CD4-positive, CD25-positive, alpha-beta regulatory T cell (primary cell): ENCODE results near the gene CCER1. TPM values are rescaled to one million over a fixed set of nuclear protein-coding genes. Genes with fewer than 3 reads are reported as not detected.

Experiments
- ATAC-seq, 2 donors: fragments of 150-1000 bp; cut with Tn5 transposase; one replicate each; pipeline ENCODE4 v1.10.0; 2021; ENCODE audit warnings: low read depth in 2 of 2, moderate number of reproducible peaks in 2 of 2, moderate library complexity in 1 of 2
- DNase-seq, 3 donors: peaks; one replicate each; pipeline versions ENCODE4 v3.0.0 to v3.0.0-alpha.2; 2012 to 2022; ENCODE audit warnings: mixed read lengths in 1 of 3
- H3K27ac ChIP-seq: one replicate; pipeline ENCODE4 v1.7.0; 2013; ENCODE audit warnings: mild to moderate bottlenecking, low read length; ENCODE audit not compliant: insufficient read depth, poor library complexity, severe bottlenecking
- H3K27me3 ChIP-seq: one replicate; pipeline ENCODE4 v1.7.0; 2013; ENCODE audit warnings: low read length; ENCODE audit not compliant: control insufficient read depth, insufficient read depth
- H3K36me3 ChIP-seq: one replicate; pipeline ENCODE4 v1.7.0; 2013; ENCODE audit warnings: mild to moderate bottlenecking, low read length, moderate library complexity; ENCODE audit not compliant: control insufficient read depth, insufficient read depth
- H3K4me1 ChIP-seq: 2 replicates; pipeline ENCODE4 v1.7.0; 2013; ENCODE audit warnings: mild to moderate bottlenecking, low read length; ENCODE audit not compliant: insufficient read depth, control insufficient read depth, poor library complexity, severe bottlenecking
- H3K4me3 ChIP-seq: one replicate; pipeline ENCODE4 v1.7.0; 2013; ENCODE audit warnings: low read depth, mild to moderate bottlenecking, low read length, moderate library complexity
- H3K9me3 ChIP-seq, 2 experiments: 1 replicate in 1 of 2; 2 replicates in 1 of 2; pipeline ENCODE4 v1.7.0; 2013; ENCODE audit warnings: low read length in 2 of 2, mild to moderate bottlenecking in 1 of 2, moderate library complexity in 1 of 2; ENCODE audit not compliant: control insufficient read depth in 2 of 2
- H3K27ac Mint-ChIP-seq, 3 donors: one replicate each; pipeline ENCODE4 v1.8.0; 2020 to 2022; ENCODE audit warnings: mild to moderate bottlenecking in 3 of 3, mixed read lengths in 3 of 3, moderate library complexity in 2 of 3
- H3K27me3 Mint-ChIP-seq: one replicate; pipeline ENCODE4 v1.8.0; 2022; ENCODE audit warnings: mild to moderate bottlenecking, mixed read lengths
- H3K36me3 Mint-ChIP-seq: one replicate; pipeline ENCODE4 v1.8.0; 2020; ENCODE audit warnings: mixed read lengths
- H3K4me1 Mint-ChIP-seq, 4 donors: one replicate each; pipeline ENCODE4 v1.8.0; 2020 to 2022; ENCODE audit warnings: mixed read lengths in 4 of 4, mild to moderate bottlenecking in 1 of 4
- H3K4me3 Mint-ChIP-seq, 4 donors: one replicate each; pipeline ENCODE4 v1.8.0; 2020 to 2022; ENCODE audit warnings: mild to moderate bottlenecking in 4 of 4, mixed read lengths in 4 of 4, moderate library complexity in 3 of 4
- H3K9me3 Mint-ChIP-seq, 7 donors: one replicate each; pipeline ENCODE4 v1.8.0; 2020 to 2022; ENCODE audit warnings: mixed read lengths in 7 of 7, mild to moderate bottlenecking in 3 of 7, moderate library complexity in 2 of 7
- polyA plus RNA-seq, 4 donors: library from polyadenylated mRNA; unstranded; fragments of 300-500 nt; fragmentation: Illumina TruSeq; gene quantifications; one replicate each; pipeline ENCODE4 v1.2.3, GENCODE V29; 2021
- total RNA-seq: library from RNA; stranded (reverse); gene quantifications from one replicate; pipeline ENCODE4 v1.2.3, GENCODE V29; 2022

Gene CCER1
- total and polyA plus RNA-seq, 5 donors from 2014 or later: not detected

DNA sequence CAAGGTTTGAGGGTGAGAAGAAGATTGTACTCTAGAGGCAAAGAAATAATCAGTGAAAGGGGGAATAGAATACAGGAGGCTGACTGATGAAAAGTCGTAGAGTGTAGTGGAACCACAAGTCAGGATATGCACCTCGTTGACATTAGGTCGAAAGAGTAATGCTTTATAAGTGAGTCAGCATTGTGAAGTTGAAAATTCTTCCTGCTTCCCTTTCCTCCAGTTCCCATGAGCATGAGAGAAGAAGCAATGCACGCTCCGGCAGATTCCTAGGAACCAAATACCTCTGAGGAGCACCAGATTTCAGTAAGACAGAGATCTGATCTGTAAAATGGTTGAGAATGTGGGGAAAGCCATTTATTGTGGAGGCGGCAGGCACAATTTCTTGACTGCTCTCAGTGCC, 16.5 kb downstream of the CCER1 start:
- Mint-ChIP-seq H3K9me3 (no peaks in the 10 kb centered on the region), H3K27me3 (peaks cover 21% of the 10 kb centered on the region), H3K4me3 (no peak overlapping the region), H3K4me1 (no peaks in the 10 kb centered on the region), H3K36me3 (no peaks in the 10 kb centered on the region), H3K27ac (no peak overlapping the region)
- H3K4me3 ChIP-seq: no peak overlapping the region
- H3K27me3 ChIP-seq: no peaks in the 10 kb centered on the region
- DNase-seq (no peak), ATAC-seq (no peak)
- H3K4me1 ChIP-seq: no peaks in the 10 kb centered on the region
- H3K27ac ChIP-seq: no peak overlapping the region
- H3K36me3 ChIP-seq: no peaks in the 10 kb centered on the region
- no peaks in the 10 kb centered on the region for H3K9me3 ChIP-seq

DNA sequence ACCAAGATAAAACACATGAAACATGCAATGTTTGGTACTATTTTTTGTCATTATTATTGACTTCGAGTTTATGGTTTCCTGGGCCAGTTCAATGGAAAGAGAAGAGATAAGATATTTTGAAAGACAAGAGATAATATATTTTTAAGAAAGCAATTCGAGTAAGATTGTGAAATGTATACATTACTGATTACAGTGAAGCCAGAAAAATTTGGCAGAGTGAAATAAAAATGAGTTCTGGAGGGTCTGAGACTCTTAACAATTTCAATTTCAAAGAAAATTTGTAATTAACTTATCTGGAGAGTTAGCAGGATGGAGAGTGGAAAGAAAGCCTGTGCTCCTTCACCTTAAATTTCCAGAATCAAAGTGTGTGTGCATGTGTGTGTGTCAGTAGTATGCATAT, 17.3 kb downstream of the CCER1 start:
- H3K4me1 ChIP-seq: no peaks in the 10 kb centered on the region
- peaks cover 21% of the 10 kb centered on the region for H3K27me3 Mint-ChIP-seq
- no peaks in the 10 kb centered on the region for H3K36me3 ChIP-seq
- DNase-seq: no peak
- no peaks in the 10 kb centered on the region for H3K36me3 Mint-ChIP-seq
- H3K4me3 Mint-ChIP-seq: no peak overlapping the region
- H3K9me3 ChIP-seq: no peaks in the 10 kb centered on the region
- H3K27me3 ChIP-seq: no peaks in the 10 kb centered on the region
- H3K27ac ChIP-seq: no peak overlapping the region
- no peaks in the 10 kb centered on the region for H3K4me1 Mint-ChIP-seq
- no peaks in the 10 kb centered on the region for H3K9me3 Mint-ChIP-seq
- no peak overlapping the region for H3K4me3 ChIP-seq
- no peak for ATAC-seq
- H3K27ac Mint-ChIP-seq: no peak overlapping the region

DNA sequence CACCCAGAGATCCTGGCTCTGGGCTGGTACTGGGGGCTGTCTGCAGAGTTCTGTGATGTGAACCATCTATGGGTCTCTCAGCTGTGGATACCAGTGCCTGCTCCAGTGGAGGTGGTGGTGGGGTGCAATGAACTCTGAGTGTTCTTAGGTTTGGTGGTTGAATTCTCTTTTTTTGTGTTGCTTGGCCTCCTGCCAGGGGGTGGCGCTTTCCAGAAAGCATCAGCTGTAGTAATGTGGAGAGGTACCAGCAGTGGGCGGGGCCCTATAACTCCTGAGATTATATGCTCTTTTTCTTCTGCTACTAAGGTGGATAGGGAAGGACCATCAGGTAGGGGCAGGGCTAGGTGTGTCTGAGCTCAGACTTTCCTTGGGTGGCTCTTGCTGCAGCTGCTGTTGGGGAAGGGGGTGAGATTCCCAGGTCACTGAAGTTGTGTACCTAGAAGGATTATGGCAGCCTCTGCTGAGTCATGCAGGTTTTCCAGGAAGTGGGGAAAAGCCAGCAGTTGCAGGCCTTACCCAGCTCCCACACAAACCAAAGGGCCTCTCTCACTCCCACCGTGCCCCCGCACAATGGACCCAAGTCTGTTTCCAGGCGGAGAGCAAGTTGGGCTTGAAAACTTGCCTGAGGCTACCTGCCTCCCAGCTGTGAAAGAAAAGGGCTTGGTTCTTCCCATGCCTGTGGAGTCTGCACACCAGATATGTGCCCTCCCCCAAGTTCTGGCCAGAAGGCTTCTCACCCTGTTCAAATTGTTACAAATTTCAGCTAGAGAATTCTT, 18.6 kb downstream of the CCER1 start:
- ATAC-seq: no peak
- no peak for DNase-seq
- H3K27ac Mint-ChIP-seq: no peak overlapping the region
- Histone ChIP-seq H3K4me1 (no peaks in the 10 kb centered on the region), H3K27ac (no peak overlapping the region), H3K9me3 (no peaks in the 10 kb centered on the region), H3K4me3 (no peak overlapping the region), H3K27me3 (no peaks in the 10 kb centered on the region), H3K36me3 (no peaks in the 10 kb centered on the region)
- H3K36me3 Mint-ChIP-seq: no peaks in the 10 kb centered on the region
- H3K4me1 Mint-ChIP-seq: no peaks in the 10 kb centered on the region
- H3K9me3 Mint-ChIP-seq: peaks cover 0 to 2% (median 0%) of the 10 kb centered on the region in 7 donors
- no peak overlapping the region for H3K4me3 Mint-ChIP-seq
- peaks cover 21% of the 10 kb centered on the region for H3K27me3 Mint-ChIP-seq

GRCh38 chr12:90925562-90925961, 29.4 kb downstream of the CCER1 start:
- no peaks in the 10 kb centered on the region for H3K36me3 Mint-ChIP-seq
- no peak overlapping the region for H3K27ac Mint-ChIP-seq
- H3K36me3 ChIP-seq: no peaks in the 10 kb centered on the region
- no peaks in the 10 kb centered on the region for H3K9me3 ChIP-seq
- no peak overlapping the region for H3K4me3 ChIP-seq
- peaks cover 0 to 22% (median 9%) of the 10 kb centered on the region in 7 donors for H3K9me3 Mint-ChIP-seq
- no peaks in the 10 kb centered on the region for H3K27me3 ChIP-seq
- DNase-seq: no peak
- ATAC-seq: no peak
- H3K4me1 Mint-ChIP-seq: no peaks in the 10 kb centered on the region
- H3K27me3 Mint-ChIP-seq: no peaks in the 10 kb centered on the region
- H3K4me3 Mint-ChIP-seq: no peak overlapping the region
- H3K4me1 ChIP-seq: no peaks in the 10 kb centered on the region
- no peak overlapping the region for H3K27ac ChIP-seq

DNA sequence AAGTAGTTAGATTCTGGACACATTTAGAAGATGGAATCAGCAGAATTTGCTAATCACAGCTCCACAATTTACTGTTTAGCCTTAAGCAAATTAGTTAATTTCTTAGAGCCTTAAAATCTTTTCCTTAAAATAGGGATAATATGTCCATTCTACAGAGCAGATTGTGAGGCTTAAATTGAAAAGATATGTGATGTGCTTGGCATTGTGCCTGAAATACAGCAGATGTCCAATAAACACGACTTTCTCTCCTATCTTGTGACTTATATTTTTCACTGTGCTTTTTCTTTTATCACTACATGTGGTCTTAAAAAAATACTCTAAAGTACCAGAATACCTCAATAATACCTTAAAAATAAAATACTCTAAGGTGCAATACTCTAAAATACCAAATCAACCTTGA, 30.6 kb downstream of the CCER1 start:
- Histone ChIP-seq H3K4me3 (no peak overlapping the region), H3K27me3 (no peaks in the 10 kb centered on the region), H3K36me3 (no peaks in the 10 kb centered on the region), H3K4me1 (no peaks in the 10 kb centered on the region), H3K9me3 (no peaks in the 10 kb centered on the region), H3K27ac (no peak overlapping the region)
- H3K27ac Mint-ChIP-seq: no peak overlapping the region
- no peak overlapping the region for H3K4me3 Mint-ChIP-seq
- no peaks in the 10 kb centered on the region for H3K4me1 Mint-ChIP-seq
- peaks cover 0 to 11% (median 5%) of the 10 kb centered on the region in 7 donors for H3K9me3 Mint-ChIP-seq
- no peak for DNase-seq
- no peaks in the 10 kb centered on the region for H3K36me3 Mint-ChIP-seq
- ATAC-seq: no peak
- H3K27me3 Mint-ChIP-seq: no peaks in the 10 kb centered on the region

GRCh38 chr12:90922145-90922627, 32.8 kb downstream of the CCER1 start:
- Mint-ChIP-seq H3K27me3 (no peaks in the 10 kb centered on the region), H3K27ac (no peak overlapping the region), H3K36me3 (no peaks in the 10 kb centered on the region), H3K4me1 (no peaks in the 10 kb centered on the region), H3K4me3 (no peak overlapping the region), H3K9me3 (peaks cover 0 to 5% (median 0%) of the 10 kb centered on the region in 7 donors)
- Histone ChIP-seq H3K36me3 (no peaks in the 10 kb centered on the region), H3K9me3 (no peaks in the 10 kb centered on the region), H3K4me1 (no peaks in the 10 kb centered on the region), H3K27ac (no peak overlapping the region), H3K4me3 (no peak overlapping the region), H3K27me3 (no peaks in the 10 kb centered on the region)
- ATAC-seq (no peak), DNase-seq (no peak)

DNA sequence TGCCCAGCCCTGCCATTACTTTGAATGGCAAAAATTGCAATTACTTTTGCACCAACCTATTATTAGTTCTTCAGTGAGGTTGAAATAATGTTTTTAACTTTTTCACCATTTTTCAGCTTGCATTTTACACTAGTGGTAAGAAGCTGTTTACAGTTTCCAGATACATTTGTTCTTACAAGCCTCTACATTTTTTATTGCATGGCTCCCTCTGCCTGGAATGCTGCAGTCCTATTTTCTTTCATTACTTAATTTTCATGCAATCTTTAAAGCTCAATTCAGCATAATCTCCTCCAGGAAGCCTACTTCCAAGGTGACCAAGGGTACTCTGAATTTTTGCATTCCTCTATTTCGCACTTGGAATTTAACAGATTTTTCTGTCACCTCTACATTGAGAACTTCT, 33.4 kb downstream of the CCER1 start:
- Mint-ChIP-seq H3K27ac (no peak overlapping the region), H3K4me3 (no peak overlapping the region), H3K27me3 (no peaks in the 10 kb centered on the region), H3K4me1 (no peaks in the 10 kb centered on the region), H3K9me3 (peaks cover 0 to 2% (median 0%) of the 10 kb centered on the region in 7 donors), H3K36me3 (no peaks in the 10 kb centered on the region)
- no peak overlapping the region for H3K27ac ChIP-seq
- no peaks in the 10 kb centered on the region for H3K4me1 ChIP-seq
- DNase-seq: no peak
- H3K36me3 ChIP-seq: no peaks in the 10 kb centered on the region
- ATAC-seq: no peak
- H3K4me3 ChIP-seq: no peak overlapping the region
- no peaks in the 10 kb centered on the region for H3K27me3 ChIP-seq
- H3K9me3 ChIP-seq: no peaks in the 10 kb centered on the region

GRCh38 chr12:90920222-90920621, 34.8 kb downstream of the CCER1 start:
- Mint-ChIP-seq H3K36me3 (no peaks in the 10 kb centered on the region), H3K4me3 (no peak overlapping the region), H3K27ac (no peak overlapping the region), H3K4me1 (no peaks in the 10 kb centered on the region), H3K27me3 (no peaks in the 10 kb centered on the region), H3K9me3 (peaks cover 0 to 3% (median 0%) of the 10 kb centered on the region in 7 donors)
- Histone ChIP-seq H3K27me3 (no peaks in the 10 kb centered on the region), H3K36me3 (no peaks in the 10 kb centered on the region), H3K4me3 (no peak overlapping the region), H3K9me3 (no peaks in the 10 kb centered on the region), H3K4me1 (no peaks in the 10 kb centered on the region), H3K27ac (no peak overlapping the region)
- DNase-seq (no peak), ATAC-seq (no peak)
